HepG2 (cell line): ENCODE results near the gene CNTN4.

ENCODE experiments used
- CBX5 ChIP-seq: sonication (generic); formaldehyde crosslinking; IDR thresholded peaks from 2 replicates; pipeline ENCODE4 v1.4.0; 2020; ENCODE audit warnings: missing genetic modification reagents, borderline replicate concordance
- ZBTB40 ChIP-seq, 2 experiments: fragments of 450-650 bp in 1 of 2; sonication (generic) in 1 of 2; formaldehyde crosslinking in 1 of 2; IDR thresholded peaks; 2 replicates each; pipeline versions ENCODE4 v1.6.1 to v1.8.0; 2016 to 2022; ENCODE audit warnings: antibody characterized with exemption in 1 of 2, mild to moderate bottlenecking in 1 of 2, missing genetic modification reagents in 1 of 2
- ZMYM3 ChIP-seq: sonication (generic); formaldehyde crosslinking; IDR thresholded peaks from 2 replicates; pipeline ENCODE4 v1.5.1; 2020; ENCODE audit warnings: mild to moderate bottlenecking, missing genetic modification reagents
- ZNF331 ChIP-seq: sonication (generic); formaldehyde crosslinking; IDR thresholded peaks from 2 replicates; pipeline ENCODE4 v1.4.0; 2020; ENCODE audit warnings: missing genetic modification reagents
- TF ChIP-seq, protein P1 (sequence below): sonication (generic); formaldehyde crosslinking; IDR thresholded peaks from 2 replicates; pipeline ENCODE4 v1.4.0; 2020; ENCODE audit warnings: missing genetic modification reagents
- TF ChIP-seq, protein P2 (sequence below): sonication (generic); formaldehyde crosslinking; IDR thresholded peaks from 2 replicates; pipeline ENCODE4 v1.5.0; 2020; ENCODE audit warnings: mild to moderate bottlenecking, missing genetic modification reagents, moderate library complexity

GRCh38 chr3:2771741-2772140 is 673.1 kb downstream of the CNTN4 start:
- TF ChIP-seq, protein P1, sequence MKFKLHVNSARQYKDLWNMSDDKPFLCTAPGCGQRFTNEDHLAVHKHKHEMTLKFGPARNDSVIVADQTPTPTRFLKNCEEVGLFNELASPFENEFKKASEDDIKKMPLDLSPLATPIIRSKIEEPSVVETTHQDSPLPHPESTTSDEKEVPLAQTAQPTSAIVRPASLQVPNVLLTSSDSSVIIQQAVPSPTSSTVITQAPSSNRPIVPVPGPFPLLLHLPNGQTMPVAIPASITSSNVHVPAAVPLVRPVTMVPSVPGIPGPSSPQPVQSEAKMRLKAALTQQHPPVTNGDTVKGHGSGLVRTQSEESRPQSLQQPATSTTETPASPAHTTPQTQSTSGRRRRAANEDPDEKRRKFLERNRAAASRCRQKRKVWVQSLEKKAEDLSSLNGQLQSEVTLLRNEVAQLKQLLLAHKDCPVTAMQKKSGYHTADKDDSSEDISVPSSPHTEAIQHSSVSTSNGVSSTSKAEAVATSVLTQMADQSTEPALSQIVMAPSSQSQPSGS (CRISPR knock-in tag) = no peak
- TF ChIP-seq ZBTB40 (IDR thresholded peaks at IDR 0.05) = no peak
- TF ChIP-seq ZBTB40 (CRISPR knock-in tag; IDR thresholded peaks at IDR 0.05) = no peak
- TF ChIP-seq ZNF331 (CRISPR knock-in tag) = no peak
- TF ChIP-seq, protein P2, sequence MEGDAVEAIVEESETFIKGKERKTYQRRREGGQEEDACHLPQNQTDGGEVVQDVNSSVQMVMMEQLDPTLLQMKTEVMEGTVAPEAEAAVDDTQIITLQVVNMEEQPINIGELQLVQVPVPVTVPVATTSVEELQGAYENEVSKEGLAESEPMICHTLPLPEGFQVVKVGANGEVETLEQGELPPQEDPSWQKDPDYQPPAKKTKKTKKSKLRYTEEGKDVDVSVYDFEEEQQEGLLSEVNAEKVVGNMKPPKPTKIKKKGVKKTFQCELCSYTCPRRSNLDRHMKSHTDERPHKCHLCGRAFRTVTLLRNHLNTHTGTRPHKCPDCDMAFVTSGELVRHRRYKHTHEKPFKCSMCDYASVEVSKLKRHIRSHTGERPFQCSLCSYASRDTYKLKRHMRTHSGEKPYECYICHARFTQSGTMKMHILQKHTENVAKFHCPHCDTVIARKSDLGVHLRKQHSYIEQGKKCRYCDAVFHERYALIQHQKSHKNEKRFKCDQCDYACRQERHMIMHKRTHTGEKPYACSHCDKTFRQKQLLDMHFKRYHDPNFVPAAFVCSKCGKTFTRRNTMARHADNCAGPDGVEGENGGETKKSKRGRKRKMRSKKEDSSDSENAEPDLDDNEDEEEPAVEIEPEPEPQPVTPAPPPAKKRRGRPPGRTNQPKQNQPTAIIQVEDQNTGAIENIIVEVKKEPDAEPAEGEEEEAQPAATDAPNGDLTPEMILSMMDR (CRISPR knock-in tag) = no peak
- no peak for TF ChIP-seq ZMYM3
- TF ChIP-seq CBX5 (CRISPR knock-in tag) = no peak
